GDM1 (cell line): ENCODE data around the gene LTBP3.

Source experiments
- DNase-seq: peaks from one replicate; lab custom pipeline; 2025; lab: John Stamatoyannopoulos, UW

LTBP3 gene

DNA sequence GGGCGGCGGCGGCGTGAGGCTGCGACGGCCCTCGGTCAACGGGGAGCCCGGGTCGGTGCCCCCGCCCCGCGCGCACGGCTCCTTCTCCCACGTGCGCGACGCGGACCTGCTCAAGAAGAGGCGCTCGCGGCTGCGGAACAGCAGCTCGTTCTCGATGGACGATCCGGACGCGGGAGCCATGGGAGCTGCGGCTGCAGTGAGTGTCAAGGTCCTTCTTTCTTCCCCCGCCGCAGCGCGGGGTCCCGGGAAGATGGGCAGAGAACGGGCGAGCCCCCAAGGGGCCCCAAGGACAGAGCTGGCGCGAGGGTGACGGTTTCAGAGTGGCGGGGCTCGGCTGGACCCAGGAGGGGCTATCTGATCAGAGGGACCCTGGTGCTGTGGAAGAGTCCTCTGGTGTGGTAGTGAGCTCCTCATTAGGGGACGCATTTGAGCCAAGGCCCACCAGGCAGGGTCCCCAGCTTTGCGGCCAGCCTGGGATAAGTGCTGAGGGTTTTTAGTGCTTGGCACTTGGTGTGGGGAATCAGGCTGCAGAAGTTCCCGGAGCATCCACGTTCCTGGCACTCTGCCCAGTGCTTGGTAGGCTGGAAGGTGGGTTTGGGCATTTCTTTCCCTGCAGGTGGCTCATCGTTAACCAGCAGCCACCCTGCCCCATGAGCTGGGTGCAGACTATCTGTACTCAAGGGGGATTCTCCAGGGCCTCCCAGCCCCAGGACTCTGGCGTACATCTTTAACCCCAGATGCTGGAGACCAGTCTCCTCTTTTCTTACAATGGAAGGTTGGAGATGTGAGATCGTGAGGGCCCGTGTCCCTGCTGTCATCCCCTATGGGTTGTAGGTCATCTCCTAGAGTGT, 27.5 kb upstream of the LTBP3 start:
- no peak for DNase-seq

DNA sequence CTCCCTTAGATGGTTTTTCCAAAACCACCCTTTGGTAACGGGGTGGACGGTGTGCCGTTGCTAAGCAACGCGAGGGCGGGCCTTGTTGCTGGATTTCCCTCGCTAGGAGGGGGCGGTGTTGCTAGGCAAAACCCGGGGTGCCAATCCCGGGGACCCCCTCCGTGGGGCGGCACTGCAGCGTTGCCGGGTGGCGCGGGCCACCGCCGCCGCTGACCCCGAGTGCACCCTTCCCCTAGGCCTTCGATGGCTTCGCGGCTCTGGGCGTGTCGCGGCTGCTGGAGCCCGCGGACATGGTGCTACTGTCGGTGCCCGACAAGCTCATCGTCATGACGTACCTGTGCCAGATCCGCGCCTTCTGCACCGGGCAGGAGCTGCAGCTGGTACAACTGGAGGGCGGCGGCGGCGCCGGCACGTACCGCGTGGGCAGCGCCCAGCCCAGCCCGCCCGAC, 26.6 kb upstream of the LTBP3 start:
- no peak for DNase-seq

DNA sequence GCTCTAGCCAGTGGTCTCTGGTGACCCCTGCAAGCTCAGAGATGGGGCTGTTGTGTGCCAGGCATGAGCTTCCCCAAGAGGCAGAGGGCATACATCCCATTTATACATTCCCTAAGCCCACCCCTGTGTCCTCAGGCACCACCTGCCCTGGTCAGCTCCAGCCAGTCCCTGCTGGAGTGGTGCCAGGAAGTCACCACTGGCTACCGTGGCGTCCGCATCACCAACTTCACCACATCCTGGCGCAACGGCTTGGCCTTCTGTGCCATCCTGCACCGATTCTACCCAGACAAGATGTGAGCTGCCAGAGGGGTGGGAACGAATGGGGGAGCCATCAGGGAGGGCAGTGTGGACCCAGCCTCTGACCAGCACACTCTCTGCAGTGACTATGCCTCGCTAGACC, 25.9 kb upstream of the LTBP3 start:
- DNase-seq = no peak

DNA sequence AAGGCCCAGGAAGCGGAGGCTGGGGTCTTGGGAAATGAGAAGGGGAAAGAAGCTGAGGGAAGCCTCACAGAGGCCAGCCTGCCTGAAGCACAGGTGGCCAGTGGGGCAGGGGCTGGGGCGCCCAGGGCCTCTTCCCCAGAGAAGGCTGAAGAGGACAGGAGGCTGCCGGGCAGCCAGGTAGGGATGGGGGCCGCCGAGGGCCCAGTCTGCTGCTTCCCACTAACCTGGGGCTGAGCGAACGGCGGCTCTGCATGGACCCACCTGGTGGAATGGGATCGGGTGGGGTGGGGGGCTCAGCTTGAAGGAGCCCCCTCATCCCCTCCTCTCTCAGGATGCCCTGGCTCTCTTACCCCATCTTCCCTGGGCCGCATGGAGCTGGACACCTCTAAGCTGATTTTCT, 25.4 kb upstream of the LTBP3 start:
- DNase-seq = no peak

DNA sequence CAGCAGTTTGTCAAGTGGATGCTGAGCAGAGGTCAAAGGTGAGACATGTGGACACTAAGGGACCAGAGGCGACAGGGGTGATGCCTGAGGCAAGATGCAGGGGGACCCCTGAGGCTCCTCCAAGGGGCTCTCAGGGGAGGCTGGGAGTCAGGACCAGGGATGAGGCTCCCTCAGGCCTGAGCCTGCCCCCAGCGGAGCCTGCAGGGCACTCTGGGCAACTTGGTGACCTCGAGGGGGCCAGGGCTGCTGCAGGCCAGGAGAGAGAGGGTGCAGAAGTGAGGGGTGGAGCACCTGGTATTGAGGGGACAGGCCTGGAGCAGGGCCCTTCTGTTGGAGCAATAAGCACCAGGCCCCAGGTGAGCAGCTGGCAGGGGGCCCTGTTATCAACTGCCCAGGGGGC, 23.8 kb upstream of the LTBP3 start:
- no peak for DNase-seq

DNA sequence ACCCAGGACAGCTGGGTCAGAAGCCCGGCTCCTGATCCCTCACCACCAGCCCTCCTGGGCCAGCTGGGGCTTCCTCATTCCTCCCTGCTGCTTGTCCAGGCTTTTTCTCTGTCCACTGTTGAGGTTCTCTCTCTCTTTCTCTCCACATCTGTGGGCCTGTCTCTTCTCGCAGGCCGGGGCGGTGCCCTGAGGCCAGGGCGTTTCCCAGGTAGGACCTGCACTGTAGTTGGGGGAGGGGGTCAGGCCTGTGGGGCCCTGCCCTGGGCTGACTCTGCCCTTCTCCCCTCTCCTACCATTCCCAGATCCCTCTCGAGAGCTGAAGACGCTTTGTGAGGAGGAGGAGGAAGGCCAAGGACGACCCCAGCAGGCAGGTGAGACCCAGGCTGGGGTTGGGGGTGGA, 22.6 kb upstream of the LTBP3 start:
- DNase-seq = no peak

DNA sequence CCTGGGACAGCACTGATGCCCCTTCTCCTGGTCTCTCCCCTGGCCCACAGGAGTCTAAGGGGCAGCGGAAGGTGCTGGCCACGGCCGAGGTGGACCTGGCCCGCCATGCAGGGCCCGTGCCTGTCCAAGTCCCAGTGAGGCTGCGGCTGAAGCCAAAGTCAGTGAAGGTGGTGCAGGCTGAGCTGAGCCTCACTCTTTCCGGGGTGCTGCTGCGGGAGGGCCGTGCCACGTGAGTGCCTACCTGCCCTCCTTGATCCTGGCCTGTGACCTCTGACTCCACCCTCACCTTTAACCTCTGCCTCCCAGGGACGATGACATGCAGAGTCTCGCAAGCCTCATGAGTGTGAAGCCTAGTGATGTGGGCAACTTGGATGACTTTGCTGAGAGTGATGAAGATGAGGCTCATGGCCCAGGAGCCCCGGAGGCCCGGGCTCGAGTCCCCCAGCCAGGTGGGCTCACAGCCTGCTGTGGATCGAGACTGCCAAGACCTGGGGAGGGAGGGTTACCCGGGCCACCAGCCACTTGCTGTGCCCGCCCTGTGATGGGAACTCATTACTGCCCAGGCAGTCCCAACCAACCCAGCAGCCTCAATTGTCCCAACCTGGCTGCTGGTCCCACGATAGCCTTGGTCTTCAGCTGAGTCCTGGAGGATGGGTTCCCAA, 22.0 kb upstream of the LTBP3 start:
- DNase-seq = no peak

DNA sequence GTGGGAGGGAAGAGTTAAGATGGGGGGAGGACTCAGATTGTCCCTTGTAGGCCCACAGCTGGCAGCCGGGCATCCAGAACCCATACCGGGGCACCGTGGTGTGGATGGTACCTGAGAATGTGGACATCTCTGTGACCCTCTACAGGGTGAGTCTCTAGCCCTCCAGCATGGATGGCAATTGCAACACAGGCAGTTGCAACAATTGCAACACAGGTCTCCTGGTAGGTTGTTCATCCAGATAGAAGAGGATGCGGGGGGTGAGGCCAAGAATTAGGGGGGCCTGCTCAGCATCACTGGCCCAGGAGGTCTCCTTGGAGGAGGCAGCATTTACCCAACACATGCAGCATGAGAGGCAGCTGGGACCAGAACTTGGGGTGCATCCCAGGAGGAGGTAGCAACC, 21.1 kb upstream of the LTBP3 start:
- DNase-seq = no peak

DNA sequence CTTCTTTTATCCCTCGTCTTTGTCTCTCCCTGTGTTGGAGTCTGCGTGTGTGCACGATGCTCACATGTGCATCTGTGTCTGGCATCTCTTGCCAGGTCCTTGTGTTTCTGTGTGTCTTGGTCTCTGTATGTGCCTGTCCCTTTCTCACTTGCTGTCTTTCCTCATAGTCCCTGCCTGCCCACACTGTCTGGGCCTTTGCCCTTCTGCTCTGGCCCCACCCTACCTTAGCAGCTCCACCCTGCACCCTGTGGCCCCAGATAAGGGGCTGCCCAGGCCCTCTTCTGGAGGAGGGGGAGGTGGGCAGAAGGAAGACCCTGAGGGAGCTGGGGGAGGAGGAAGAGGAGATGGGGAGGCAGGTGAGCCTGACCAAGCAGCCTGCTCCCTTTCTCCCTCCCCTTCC, 20.5 kb upstream of the LTBP3 start:
- DNase-seq = no peak

DNA sequence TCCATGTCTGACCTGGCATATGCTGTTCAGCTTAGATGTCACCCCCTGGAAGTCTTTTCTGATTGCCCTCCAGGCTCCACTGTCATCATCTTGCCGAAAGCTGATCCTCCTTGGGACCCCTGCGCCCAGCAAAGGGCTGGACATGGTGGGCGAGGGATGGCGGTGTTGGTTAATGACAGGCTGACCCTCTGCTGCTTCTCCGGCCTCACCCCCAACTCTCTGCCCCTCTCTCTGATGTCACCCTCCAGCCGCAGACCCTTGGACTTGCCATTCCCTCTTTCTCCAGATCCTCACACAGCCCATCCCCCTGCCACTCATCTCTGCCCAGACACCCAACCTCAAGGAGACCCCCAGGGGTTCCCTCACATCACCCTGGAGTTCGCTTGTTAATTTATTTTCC, 20.0 kb upstream of the LTBP3 start:
- no peak for DNase-seq

DNA sequence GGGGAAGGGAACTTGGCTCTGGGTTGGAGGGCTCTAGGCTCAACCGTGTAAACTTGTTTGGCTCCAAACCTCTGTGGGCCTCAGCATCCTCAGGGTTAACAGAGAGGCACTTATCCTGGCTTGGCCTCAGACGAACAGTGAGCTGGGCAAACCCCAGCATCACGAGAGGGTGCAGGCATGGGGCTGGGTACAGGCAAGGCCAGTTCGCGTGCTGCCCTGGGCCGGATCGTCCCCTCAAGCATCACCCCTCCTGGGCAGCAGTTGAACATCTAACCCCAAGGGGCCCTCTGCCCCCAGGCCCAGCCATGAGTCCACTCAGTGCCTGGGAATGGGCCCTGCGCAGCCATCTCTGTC, 19.6 kb upstream of the LTBP3 start:
- DNase-seq = no peak

DNA sequence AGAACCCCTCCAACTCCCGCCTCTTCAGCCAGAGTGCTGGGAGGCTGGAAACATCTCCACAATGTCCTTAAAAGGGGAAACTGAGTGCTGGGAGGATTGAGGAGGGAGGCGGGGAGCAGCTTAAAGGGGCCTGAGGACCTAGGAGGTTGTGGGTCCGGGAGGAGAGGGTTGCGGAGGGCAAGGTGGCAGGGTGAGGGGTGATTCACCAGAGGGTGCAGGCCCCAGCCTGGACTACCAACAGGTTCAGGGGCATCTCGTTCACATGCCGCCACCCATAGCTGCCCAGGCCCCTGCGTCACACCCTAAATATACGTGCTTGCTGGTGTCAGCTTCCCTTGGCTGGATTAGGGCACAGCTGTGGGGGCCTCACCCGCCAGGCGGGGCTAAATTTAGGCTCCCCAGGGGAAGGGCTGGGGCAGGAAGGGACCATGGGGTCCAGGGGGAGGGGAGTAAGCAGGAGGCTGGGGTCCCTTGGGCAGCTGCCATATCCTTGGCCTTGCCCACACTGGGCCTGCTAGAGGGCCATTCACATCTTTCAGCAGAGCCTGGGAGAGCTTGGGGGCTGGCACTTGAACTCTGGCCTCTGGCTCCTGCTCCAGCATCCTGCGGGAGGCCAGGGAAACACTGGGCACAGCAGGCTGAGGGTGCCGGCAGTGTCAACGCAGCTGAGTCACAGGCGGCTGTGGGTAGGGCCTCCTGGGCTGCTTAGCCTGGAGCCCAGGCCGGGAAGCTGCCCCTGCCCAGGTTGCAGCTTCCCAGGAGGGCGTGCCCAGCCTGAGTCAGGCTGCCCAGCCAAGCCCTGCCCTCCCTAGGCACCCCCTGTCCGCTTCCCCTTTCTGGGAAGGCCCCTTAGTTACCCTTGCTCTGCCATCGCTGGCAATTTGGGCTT, 19.0 kb upstream of the LTBP3 start:
- peak; percentile 71 for DNase-seq

DNA sequence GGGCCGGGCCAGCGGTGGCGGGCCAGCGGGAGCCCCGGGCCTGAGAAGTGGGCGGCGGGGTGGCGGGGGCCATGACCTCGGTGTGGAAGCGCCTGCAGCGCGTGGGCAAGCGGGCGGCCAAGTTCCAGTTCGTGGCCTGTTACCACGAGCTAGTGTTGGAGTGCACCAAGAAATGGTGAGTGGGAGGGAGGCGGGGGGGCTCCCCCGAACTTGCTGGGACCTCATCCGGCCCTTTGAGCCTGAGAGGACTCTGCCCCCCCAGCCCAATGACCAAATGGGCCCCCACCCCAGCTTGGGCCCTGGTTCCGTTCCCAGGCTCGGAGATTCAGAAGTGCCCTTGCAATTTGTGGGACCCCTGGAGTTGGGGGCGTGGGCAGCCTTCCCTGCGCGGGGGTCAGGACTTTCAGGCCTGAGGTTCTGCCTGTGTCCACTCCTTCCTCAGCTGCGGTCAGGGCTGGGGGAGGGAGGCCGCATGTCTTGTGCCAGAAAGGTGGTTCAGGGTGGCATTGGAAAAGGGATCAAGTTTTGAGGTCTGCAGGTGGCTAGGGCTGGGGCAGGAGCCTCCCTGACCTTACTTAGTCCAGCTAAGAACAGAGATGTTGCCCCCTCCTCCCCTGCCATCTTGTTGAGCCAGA, 18.2 kb upstream of the LTBP3 start:
- no peak for DNase-seq

DNA sequence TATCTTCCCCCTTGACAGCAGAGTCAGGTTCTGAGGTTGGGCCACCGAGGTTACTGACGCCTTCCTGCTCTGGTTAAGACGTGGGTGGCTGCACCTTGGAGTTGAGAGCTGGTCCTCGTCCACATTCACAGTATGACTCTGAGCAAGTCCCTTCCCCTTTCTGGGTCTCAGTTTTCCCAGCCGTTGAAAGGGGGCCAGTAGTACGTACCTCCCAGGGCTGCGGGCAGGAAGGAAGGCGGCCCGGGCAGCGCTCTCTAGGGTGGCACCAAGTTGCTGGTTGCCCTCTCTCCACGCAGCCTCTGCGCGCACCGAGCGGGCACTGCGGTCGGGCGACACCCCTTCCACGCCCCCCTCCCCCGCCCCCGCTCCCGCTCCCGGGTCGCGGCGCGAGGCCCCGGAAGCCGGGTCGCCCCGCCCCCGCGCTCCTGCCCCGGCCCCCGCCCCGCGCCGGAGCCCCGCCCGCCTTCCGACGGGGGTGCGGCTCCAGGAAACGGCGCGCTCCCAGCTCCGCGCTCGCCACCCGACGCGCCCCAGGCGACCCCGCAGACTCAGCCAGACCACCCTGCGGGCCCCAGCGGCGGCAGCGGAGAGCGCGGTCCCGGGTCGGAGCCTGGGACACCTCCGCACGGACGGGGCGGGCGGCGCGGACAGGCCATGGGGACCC, 17.5 kb upstream of the LTBP3 start, which contains the start of gene EHBP1L1:
Gene EHBP1L1, plus strand, starts transcription at position 486 of the 664 bp plus-strand sequence. CDS start 250 bp downstream, outside the sequence.
- DNase-seq = peak; percentile 77

DNA sequence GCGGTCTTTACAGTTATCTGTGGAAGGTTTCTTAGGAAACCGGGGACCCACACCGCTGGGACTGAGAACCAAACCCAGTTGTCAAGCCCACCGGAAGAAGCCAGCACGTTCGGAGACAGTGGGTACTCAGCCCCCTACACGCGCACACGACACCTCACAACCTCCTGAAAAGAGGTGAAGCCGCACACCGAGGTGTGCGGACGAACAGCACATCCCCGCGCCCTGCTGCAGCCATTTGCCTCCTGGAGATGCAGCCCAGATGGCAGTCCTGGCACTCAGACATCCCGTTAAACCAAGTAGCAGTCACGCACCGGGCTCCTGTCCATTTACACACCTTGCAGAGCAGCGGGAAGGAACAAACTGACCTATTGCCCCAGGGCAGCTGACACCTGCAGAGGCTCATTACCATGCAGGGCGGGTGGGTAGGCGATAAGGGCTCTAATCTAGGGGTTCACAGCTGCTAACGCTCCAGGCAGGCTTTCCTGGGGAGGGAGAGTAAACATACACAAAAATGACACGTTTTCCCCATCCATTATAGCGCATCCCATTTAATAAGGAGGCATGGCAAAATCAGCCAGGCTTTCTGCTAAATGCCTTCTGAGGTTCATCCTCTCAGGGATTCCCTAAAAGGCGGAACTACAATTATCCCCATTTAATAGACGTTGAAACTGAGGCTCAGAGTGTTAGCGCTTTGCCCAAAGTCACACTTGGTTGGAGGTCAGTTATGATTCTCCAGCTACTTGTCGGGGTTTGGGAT, 16.8 kb upstream of the LTBP3 start:
- no peak for DNase-seq

DNA sequence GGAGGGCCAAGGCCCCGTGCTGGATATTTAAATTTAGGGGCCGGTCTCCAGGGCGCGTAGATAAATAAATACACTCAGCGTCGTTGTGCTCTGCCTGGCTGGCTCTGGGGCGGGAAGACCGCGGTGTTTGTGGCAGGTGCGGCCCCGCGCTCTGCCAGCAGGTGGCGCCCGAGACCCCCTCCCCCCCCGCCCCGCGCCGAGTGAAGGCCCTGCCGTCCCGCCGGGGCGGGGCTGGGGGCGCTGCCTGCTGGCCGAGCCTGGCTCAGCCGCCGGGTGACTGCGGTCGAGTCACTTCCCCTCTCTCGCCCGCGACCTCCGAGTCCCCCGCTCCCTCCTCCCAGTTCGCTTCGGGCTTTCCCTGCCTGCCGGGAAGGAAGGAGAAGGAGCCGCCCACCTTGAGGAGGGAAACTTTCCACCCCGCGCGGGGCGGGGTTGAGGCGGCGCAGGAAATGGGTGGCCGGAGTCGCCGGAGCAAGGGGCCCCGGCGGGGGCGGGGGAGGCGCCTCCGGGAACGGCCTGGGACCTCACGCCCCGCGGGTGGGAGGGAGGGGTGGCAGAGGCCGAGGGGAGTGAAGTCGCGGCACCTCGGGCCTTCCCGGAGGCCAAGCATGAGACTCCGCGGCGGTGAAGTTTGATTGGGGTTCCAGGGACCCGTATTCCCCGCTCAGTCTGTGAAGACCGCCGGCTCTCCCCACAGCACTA, 16.1 kb upstream of the LTBP3 start:
- DNase-seq = peak; percentile 99

DNA sequence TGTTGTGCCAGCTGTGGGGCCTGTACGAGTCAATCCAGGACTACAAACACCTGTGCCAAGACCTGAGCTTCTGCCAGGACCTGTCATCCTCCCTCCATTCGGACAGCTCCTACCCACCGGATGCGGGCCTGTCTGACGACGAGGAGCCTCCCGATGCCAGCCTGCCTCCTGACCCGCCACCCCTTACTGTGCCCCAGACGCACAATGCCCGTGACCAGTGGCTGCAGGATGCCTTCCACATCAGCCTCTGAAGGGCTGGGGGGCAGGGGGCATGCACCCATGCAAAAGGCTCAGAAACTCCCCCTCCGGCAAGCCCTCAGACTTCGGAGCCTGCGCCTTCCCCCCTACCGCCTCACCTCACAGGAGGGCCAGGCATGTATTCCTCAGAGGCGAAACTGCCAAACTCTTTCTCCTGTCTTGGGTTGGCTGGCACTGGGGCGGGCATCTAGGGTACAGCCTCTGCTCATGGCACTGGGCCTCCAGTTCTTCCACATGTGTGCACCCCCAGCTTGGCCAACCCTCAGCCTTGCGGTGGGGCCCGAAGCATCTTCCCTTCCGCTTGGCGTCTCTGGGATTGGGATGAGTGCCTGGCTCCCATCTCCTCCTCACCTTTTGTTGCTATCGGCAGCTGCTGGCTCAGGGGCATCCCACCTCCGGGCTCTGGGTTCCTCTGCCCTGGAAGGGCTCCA, 15.4 kb upstream of the LTBP3 start:
- no peak for DNase-seq

DNA sequence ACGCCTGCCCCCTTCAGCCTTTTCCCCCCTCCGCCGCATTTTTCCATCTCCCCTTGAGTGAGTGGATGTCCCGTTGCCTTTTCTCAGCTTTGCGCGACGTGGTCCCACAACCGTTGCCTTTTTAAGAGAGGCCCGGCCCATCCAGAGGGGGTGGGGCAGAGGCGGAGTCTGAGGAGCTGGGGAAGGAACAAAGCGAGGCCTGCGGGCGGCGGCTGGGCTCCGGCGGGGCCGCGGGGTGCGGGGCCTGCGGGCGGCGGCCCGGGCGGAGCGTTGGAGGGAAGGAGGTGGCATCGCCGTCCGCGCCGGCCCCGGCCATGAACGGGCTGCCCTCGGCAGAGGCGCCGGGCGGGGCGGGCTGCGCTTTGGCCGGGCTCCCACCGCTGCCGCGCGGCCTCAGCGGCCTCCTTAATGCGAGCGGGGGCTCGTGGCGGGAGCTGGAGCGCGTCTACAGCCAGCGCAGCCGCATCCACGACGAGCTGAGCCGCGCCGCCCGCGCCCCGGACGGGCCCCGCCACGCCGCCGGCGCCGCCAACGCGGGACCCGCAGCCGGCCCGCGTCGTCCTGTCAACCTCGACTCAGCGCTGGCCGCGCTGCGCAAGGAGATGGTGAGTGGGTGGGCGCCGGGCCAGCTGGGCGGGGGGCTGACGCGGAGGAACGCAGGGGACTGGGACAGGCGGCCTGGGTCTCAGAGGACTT, 14.3 kb upstream of the LTBP3 start, which contains the start of gene FAM89B:
Gene FAM89B, plus strand, starts transcription at position 183 of the 696 bp plus-strand sequence. Its CDS starts 132 bp downstream, at position 315.
- peak; percentile 82 for DNase-seq

DNA sequence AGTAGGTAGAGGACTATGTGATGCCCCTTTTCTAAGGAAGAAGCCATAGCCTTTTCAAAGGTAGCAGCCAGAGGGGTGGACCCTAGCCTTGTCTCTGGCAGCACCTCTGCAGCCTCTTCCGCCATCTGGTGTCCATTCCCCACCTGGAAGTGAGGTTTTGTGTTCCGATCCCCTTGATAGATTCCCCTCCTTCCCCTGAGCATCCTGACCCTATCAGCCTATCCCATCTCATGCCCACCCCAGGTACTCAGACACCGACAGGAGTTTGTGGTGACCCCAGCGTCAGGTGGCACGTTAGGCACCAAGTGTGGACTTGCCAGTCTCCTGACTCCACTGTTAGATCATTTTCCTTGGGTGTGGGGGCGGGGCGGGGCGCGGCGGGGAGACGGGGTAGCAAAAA, 13.8 kb upstream of the LTBP3 start:
- DNase-seq = no peak
